ENCODE measurements around the gene PPARGC1A. TPM values are rescaled to one million over a fixed set of nuclear protein-coding genes. Genes with fewer than 3 reads are reported as not detected.

Gene PPARGC1A
- total and polyA plus RNA-seq, 2 experiments from 2014 or later, result 0.76 to 3.3 TPM

- Histone ChIP-seq H3K27ac (ENCODE audit: low read depth) (no peak overlapping the region), H3K79me2 (replicated peaks; ENCODE audit: insufficient read depth) (no peaks in the 10 kb centered on the region), H3K9me2 (ENCODE audit: insufficient read depth) (peaks cover 17% of the 10 kb centered on the region; the same call in 1 of the 2 replicates), H3K4me2 (no peak overlapping the region), H3K4me3 (no peak overlapping the region), H3K27me3 (ENCODE audit: insufficient read depth) (no peaks in the 10 kb centered on the region), H4K20me1 (replicated peaks; ENCODE audit: insufficient read depth) (no peaks in the 10 kb centered on the region), H3K36me3 (ENCODE audit: insufficient read depth) (no peaks in the 10 kb centered on the region), H3K4me1 (ENCODE audit: insufficient read depth) (no peaks in the 10 kb centered on the region), H3F3A (replicated peaks; ENCODE audit: low read depth) (no peaks in the 10 kb centered on the region), H2AFZ (no peak overlapping the region)
- no peaks in the 10 kb centered on the region for H3K27me3 Mint-ChIP-seq (ENCODE audit: insufficient read depth, low read depth, poor library complexity)
- no peak overlapping the region for H3K4me3 Mint-ChIP-seq
- ATAC-seq (no peak), DNase-seq (ENCODE audit: low spot score) (no peak)
- H3K4me1 Mint-ChIP-seq, result peaks cover 8% of the 10 kb centered on the region; the same call in 2 of the 3 replicates
- no peaks in the 10 kb centered on the region for H3K9me3 Mint-ChIP-seq
- no peak for TF ChIP-seq ZNF331 (CRISPR knock-in tag; IDR thresholded peaks at IDR 0.05; ENCODE audit: low read depth)
- TF ChIP-seq POLR2AphosphoS5 (IDR thresholded peaks at IDR 0.05; ENCODE audit: low read depth), result no peak
- TF ChIP-seq EZH2 (IDR thresholded peaks at IDR 0.05; ENCODE audit: low read depth, unreplicated experiment), result no peak
- no peak for TF ChIP-seq NANOG (IDR thresholded peaks at IDR 0.05; ENCODE audit: borderline replicate concordance)
- TF ChIP-seq, protein P1, sequence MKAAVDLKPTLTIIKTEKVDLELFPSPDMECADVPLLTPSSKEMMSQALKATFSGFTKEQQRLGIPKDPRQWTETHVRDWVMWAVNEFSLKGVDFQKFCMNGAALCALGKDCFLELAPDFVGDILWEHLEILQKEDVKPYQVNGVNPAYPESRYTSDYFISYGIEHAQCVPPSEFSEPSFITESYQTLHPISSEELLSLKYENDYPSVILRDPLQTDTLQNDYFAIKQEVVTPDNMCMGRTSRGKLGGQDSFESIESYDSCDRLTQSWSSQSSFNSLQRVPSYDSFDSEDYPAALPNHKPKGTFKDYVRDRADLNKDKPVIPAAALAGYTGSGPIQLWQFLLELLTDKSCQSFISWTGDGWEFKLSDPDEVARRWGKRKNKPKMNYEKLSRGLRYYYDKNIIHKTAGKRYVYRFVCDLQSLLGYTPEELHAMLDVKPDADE (IDR thresholded peaks at IDR 0.05), result no peak
- no peak for TF ChIP-seq JUNB (IDR thresholded peaks at IDR 0.05; ENCODE audit: unreplicated experiment)
- TF ChIP-seq EZH2phosphoT487 (IDR thresholded peaks at IDR 0.05; ENCODE audit: unreplicated experiment), result no peak
- TF ChIP-seq REST (IDR thresholded peaks at IDR 0.05; ENCODE audit: unreplicated experiment), result no peak
- TF ChIP-seq STAT1 (IDR thresholded peaks at IDR 0.05; ENCODE audit: unreplicated experiment), result no peak
- TF ChIP-seq ZNF462 (CRISPR knock-in tag; IDR thresholded peaks at IDR 0.05), result no peak
- TF ChIP-seq CREB1 (CRISPR knock-in tag; IDR thresholded peaks at IDR 0.05; ENCODE audit: low read depth), result no peak
- TF ChIP-seq CTCF (conservative IDR thresholded peaks at IDR 0.05; ENCODE audit: low read depth in 2 of 2), result no peak
- TF ChIP-seq ZNF114 (CRISPR knock-in tag; IDR thresholded peaks at IDR 0.05), result no peak
- H3K36me3 Mint-ChIP-seq (ENCODE audit: low read depth), result no peaks in the 10 kb centered on the region
- no peak overlapping the region for H3K27ac Mint-ChIP-seq
Observed at GRCh38 chr4:23763559-23763958, 126.3 kb downstream of the PPARGC1A start.
